LNCAP (cell line): ENCODE measurements around the gene PHTF2.

ENCODE experiments used
- TF ChIP-seq, protein P1 (sequence below): fragments of 450-650 bp; IDR thresholded peaks from 2 replicates; pipeline ENCODE4 v1.5.1; 2017; ENCODE audit warnings: mild to moderate bottlenecking

The PHTF2 gene

GRCh38 chr7:77837275-77837674, 38.7 kb downstream of the PHTF2 start:
- TF ChIP-seq, protein P1, sequence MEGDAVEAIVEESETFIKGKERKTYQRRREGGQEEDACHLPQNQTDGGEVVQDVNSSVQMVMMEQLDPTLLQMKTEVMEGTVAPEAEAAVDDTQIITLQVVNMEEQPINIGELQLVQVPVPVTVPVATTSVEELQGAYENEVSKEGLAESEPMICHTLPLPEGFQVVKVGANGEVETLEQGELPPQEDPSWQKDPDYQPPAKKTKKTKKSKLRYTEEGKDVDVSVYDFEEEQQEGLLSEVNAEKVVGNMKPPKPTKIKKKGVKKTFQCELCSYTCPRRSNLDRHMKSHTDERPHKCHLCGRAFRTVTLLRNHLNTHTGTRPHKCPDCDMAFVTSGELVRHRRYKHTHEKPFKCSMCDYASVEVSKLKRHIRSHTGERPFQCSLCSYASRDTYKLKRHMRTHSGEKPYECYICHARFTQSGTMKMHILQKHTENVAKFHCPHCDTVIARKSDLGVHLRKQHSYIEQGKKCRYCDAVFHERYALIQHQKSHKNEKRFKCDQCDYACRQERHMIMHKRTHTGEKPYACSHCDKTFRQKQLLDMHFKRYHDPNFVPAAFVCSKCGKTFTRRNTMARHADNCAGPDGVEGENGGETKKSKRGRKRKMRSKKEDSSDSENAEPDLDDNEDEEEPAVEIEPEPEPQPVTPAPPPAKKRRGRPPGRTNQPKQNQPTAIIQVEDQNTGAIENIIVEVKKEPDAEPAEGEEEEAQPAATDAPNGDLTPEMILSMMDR: no peak

DNA sequence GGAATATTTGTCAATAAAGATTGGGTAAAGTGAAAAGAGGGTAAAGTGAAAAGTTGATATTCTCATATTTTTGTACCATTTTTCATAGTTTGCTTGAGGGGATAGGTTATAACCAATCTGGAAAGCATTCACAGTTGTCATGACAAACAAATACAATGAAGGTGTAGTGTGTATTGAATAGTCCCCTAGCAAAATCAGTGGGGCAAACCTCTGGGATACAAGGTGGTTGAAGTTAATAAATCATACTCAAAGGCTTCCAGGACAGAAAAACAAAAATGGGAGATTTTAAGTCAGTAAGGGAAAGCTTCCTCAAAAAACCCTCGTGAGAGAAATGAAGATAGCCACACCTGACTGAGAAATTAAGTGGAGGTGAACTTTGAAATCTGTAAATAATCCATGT, 39.4 kb downstream of the PHTF2 start:
- TF ChIP-seq, protein P1: no peak

DNA sequence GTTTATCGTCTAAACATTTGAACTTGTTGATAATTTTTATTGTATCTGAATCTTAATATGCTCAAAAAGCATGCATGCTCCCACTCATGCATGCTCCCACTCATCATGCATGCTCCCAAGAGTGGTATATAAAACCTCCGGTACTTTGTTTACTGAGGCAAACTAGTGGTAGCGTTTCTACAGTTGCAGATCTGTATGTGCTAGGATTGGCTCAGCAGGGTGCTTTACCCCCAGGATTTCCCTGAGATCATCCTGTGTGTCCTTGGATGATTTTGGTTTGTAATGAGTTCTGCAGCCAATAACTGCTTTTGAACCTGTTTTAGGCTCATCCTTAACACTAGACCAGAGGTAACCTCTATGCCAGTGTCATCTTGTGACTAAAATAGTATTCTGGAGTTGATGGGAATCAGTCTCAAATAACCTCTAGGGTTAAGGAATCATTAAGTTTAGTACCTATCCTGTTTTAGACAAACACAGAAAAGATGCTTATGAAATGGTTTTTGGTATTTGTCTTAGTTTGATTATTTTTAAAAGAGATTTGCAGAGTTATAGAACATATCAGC, 40.4 kb downstream of the PHTF2 start:
- TF ChIP-seq, protein P1: no peak

DNA sequence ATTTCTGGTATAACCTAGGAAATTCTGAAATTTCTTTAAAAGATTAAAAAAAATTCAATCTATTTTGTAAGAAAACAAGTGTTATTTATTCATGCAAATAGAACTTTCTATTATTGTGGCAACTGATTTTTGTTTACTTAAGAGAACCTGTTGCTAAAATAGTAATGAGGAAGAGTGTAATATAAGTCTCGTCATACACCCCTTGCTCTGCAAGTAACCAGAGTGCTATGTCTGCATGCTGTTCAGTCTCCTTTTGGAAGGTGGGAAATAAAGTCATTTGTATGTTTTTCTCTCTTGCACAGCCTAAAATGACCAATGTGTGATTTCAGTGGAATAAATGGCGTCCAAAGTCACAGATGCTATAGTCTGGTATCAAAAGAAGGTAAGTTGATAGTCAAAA, 41.3 kb downstream of the PHTF2 start:
- TF ChIP-seq, protein P1: no peak

GRCh38 chr7:77843194-77843593, 44.6 kb downstream of the PHTF2 start:
- TF ChIP-seq, protein P1: no peak

DNA sequence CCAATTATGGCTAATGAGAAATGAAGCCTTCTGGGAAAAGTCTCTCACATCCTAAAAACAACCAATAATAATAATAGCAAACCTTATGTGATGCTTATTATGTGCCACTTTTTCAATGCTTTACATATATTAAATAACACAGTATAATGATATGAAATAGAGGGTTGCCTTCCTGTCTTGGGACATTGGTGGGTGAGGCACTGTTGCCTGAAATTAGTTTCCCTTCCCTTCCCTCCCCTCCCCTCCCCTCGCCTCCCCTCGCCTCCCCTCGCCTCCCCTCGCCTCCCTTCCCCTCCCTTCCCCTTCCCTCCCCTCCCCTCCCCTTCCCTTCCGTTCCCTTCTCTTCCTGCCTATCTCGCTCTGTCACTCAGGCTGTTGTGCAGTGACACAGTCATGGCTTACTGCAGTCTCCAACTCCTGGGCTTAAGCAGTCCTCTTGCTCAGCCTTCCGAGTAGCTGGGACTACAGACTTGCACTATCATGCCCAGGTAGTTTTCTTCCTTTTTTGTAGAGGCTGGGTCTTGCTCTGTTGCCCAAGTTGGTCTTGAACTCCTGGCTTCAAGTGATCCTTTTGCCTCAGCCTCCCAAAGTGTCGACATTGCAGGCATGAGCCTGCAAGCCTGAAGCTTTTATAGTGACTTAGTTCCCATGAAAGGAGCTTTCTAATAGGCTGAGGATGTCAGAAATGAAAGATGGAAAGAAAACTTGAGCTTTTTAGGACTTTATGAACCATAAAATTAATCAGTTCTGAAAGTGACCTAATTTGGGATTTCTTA, 47.9 kb downstream of the PHTF2 start:
- TF ChIP-seq, protein P1: no peak

DNA sequence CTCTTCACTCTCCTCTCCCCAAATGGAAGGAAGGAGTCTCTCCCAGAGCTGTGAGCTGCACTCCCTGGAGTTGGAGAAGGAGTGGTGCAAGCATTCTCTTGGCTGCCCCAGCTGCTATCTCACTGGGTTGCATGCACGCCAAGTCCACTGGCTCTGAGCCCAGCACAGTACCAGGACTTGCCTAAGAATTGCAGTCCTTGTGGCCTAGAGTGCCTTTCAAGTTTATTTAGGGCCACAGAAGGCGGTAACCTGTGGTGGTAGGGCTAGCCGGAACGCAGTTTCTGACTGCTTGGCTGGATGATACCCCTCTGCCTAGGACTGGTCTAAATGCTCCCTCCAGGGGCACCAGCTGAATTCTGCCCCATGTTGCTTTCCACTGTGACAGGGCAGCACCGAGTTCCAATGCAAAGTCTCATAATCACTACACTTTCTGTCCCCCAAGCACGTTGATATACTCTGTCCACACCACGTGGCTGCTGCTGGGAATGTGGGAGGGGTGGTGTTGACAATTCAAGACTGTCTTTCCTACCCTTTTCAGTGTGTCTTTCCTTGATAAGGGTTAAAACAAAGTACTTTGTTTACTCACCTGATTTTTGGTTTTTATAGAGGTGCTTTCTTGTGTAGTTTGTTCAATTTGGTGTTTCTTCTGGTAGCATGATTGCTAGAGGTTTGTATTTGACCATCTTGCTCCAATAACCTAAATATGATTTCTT, 57.0 kb downstream of the PHTF2 start:
- TF ChIP-seq, protein P1: no peak
